Loucy (cell line): ENCODE results near the gene SMDT1.

Experiments
- H2AFZ ChIP-seq: fragments of 200-600 bp; sonication (generic); 2 replicates; pipeline ENCODE4 v1.6.0; 2016; ENCODE audit warnings: antibody characterized with exemption, mild to moderate bottlenecking, low read length, moderate library complexity
- H3F3A ChIP-seq: fragments of 200-600 bp; 2 replicates; pipeline ENCODE4 v1.6.0; 2016; ENCODE audit warnings: antibody characterized with exemption, low read depth, mild to moderate bottlenecking
- H3K27me3 ChIP-seq: fragments of 200-600 bp; sonication (generic); 2 replicates; pipeline ENCODE4 v1.6.1; 2014; ENCODE audit warnings: low read length, mild to moderate bottlenecking; ENCODE audit not compliant: insufficient read depth, poor library complexity, severe bottlenecking
- H3K36me3 ChIP-seq: fragments of 200-600 bp; sonication (generic); 2 replicates; pipeline ENCODE4 v1.6.1; 2016; ENCODE audit warnings: low read length; ENCODE audit not compliant: insufficient read depth
- H3K4me1 ChIP-seq: fragments of 200-600 bp; sonication (generic); 2 replicates; pipeline ENCODE4 v1.5.1; 2014; ENCODE audit warnings: low read length, mild to moderate bottlenecking; ENCODE audit not compliant: insufficient read depth, poor library complexity, severe bottlenecking
- H3K4me2 ChIP-seq: fragments of 200-600 bp; sonication (generic); 2 replicates; pipeline ENCODE4 v1.6.0; 2014; ENCODE audit warnings: antibody characterized with exemption, low read length, low read depth, mild to moderate bottlenecking; ENCODE audit not compliant: poor library complexity, severe bottlenecking
- H3K4me3 ChIP-seq: fragments of 200-600 bp; sonication (generic); 2 replicates; pipeline ENCODE4 v1.5.1; 2014; ENCODE audit warnings: low read length, mild to moderate bottlenecking, mixed read lengths; ENCODE audit not compliant: poor library complexity, severe bottlenecking
- H3K79me2 ChIP-seq: fragments of 200-600 bp; sonication (generic); 2 replicates; pipeline ENCODE4 v1.6.1; 2014; ENCODE audit warnings: low read length; ENCODE audit not compliant: insufficient read depth
- H3K9ac ChIP-seq: fragments of 200-600 bp; sonication (generic); 2 replicates; pipeline ENCODE4 v1.6.0; 2014; ENCODE audit warnings: mild to moderate bottlenecking, low read depth, low read length, moderate library complexity; ENCODE audit not compliant: poor library complexity, severe bottlenecking
- H3K9me2 ChIP-seq: fragments of 200-600 bp; sonication (generic); replicated peaks from 2 replicates; pipeline ENCODE4 v1.6.1; 2016; ENCODE audit warnings: low read depth, low read length, mixed read lengths
- H3K9me3 ChIP-seq: fragments of 200-600 bp; sonication (generic); 2 replicates; pipeline ENCODE4 v1.6.1; 2014; ENCODE audit warnings: mild to moderate bottlenecking, antibody characterized with exemption, low read length, low read depth; ENCODE audit not compliant: insufficient read depth
- H4K20me1 ChIP-seq: fragments of 200-600 bp; sonication (generic); 2 replicates; pipeline ENCODE4 v1.6.0; 2014; ENCODE audit warnings: antibody characterized with exemption, low read length, mild to moderate bottlenecking; ENCODE audit not compliant: insufficient read depth, poor library complexity, severe bottlenecking
- CTCF ChIP-seq: fragments of 200-600 bp; sonication (generic); conservative IDR thresholded peaks from 2 replicates; pipeline ENCODE4 v1.5.1; 2014; ENCODE audit warnings: mild to moderate bottlenecking, antibody characterized with exemption, low read length
- EZH2phosphoT487 ChIP-seq: fragments of 200-600 bp; IDR thresholded peaks from 2 replicates; pipeline ENCODE4 v1.6.1; 2018; ENCODE audit warnings: antibody characterized with exemption, mild to moderate bottlenecking, moderate library complexity, borderline replicate concordance

The SMDT1 gene

DNA sequence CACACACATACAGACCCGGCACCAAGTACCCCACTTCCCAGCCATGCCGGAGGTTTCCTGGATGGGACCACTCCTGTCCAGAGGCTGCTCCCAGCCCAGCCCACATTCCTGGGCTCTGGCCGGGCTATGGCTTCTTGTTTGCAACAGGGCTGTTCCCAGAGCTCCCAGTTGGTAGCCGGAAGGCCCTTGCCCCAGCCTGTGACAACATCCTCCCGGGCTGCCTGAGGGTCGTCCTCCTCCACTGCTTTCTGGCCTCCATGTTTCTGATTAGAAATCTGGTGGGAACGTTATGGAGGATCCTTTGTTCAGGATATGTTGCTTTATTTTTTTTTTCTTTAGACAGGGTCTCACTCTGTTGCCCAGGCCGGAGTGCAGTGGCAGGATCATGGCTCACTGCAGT is 52.1 kb downstream of the SMDT1 start:
- Histone ChIP-seq H3K9me2 (no peaks in the 10 kb centered on the region), H4K20me1 (no peaks in the 10 kb centered on the region), H3K79me2 (no peaks in the 10 kb centered on the region), H3K4me1 (no peaks in the 10 kb centered on the region), H3K4me3 (no peak overlapping the region), H3K27me3 (no peaks in the 10 kb centered on the region), H3K9me3 (no peaks in the 10 kb centered on the region), H3K9ac (no peak overlapping the region), H2AFZ (no peak overlapping the region), H3K36me3 (no peaks in the 10 kb centered on the region), H3K4me2 (no peak overlapping the region), H3F3A (no peaks in the 10 kb centered on the region)
- TF ChIP-seq EZH2phosphoT487 (no peak), CTCF (no peak)

GRCh38 chr22:42132457-42132856 is 53.0 kb downstream of the SMDT1 start:
- no peaks in the 10 kb centered on the region for H4K20me1 ChIP-seq
- H3K4me1 ChIP-seq: no peaks in the 10 kb centered on the region
- no peaks in the 10 kb centered on the region for H3K36me3 ChIP-seq
- no peaks in the 10 kb centered on the region for H3K9me2 ChIP-seq
- no peak overlapping the region for H3K4me2 ChIP-seq
- H2AFZ ChIP-seq: no peak overlapping the region
- no peak overlapping the region for H3K9ac ChIP-seq
- no peaks in the 10 kb centered on the region for H3K79me2 ChIP-seq
- H3K9me3 ChIP-seq: no peaks in the 10 kb centered on the region
- no peak for TF ChIP-seq EZH2phosphoT487
- TF ChIP-seq CTCF: no peak
- no peaks in the 10 kb centered on the region for H3K27me3 ChIP-seq
- H3K4me3 ChIP-seq: no peak overlapping the region
- H3F3A ChIP-seq: no peaks in the 10 kb centered on the region
